Measurements from ENCODE around the gene SLC5A9. TPM values are rescaled to one million over a fixed set of nuclear protein-coding genes. Genes with fewer than 3 reads are reported as not detected.

The SLC5A9 gene
- total RNA-seq, 1 donor from 2014 or later = not detected

- H3K4me1 ChIP-seq (ENCODE audit: insufficient read depth, low read length) = no peaks in the 10 kb centered on the region
- peaks cover 16% of the 10 kb centered on the region for H3K4me1 Mint-ChIP-seq (ENCODE audit: low read depth, unreplicated experiment)
- no peaks in the 10 kb centered on the region for H4K20me1 ChIP-seq (ENCODE audit: insufficient read depth, low read length)
- no peak overlapping the region for H3K4me3 Mint-ChIP-seq (ENCODE audit: unreplicated experiment)
- H3K36me3 ChIP-seq (ENCODE audit: insufficient read depth, low read length) = no peaks in the 10 kb centered on the region
- H3K4me3 ChIP-seq (ENCODE audit: insufficient read depth, low read depth, low read length) = no peak overlapping the region
- H3K27ac ChIP-seq (ENCODE audit: low read depth, low read length) = no peak overlapping the region
- H2AFZ ChIP-seq (ENCODE audit: low read depth, low read length) = no peak overlapping the region
- no peaks in the 10 kb centered on the region for H3K36me3 Mint-ChIP-seq (ENCODE audit: low read depth, unreplicated experiment)
- no peaks in the 10 kb centered on the region for H3K9me3 ChIP-seq (ENCODE audit: insufficient read depth, low read depth, low read length)
- no peak overlapping the region for H3K27ac Mint-ChIP-seq (ENCODE audit: unreplicated experiment)
- peaks cover 6% of the 10 kb centered on the region for H3K27me3 Mint-ChIP-seq (ENCODE audit: low read depth, unreplicated experiment)
- TF ChIP-seq CTCF (IDR thresholded peaks at IDR 0.05; ENCODE audit: insufficient read depth, low read depth, low read length) (no peak), EZH2 (IDR thresholded peaks at IDR 0.05; ENCODE audit: insufficient read depth, low read length) (no peak)
- H3K9ac ChIP-seq (ENCODE audit: low read length) = no peak overlapping the region
- DNase-seq (ENCODE audit: low read depth) (no peak), FAIRE-seq (no peak)
- H3K4me2 ChIP-seq (ENCODE audit: low read length) = no peak overlapping the region
- peaks cover 4% of the 10 kb centered on the region for H3K9me3 Mint-ChIP-seq (ENCODE audit: unreplicated experiment)
- peaks cover 8% of the 10 kb centered on the region for H3K27me3 ChIP-seq (ENCODE audit: insufficient read depth, low read length)
- H3K79me2 ChIP-seq (ENCODE audit: insufficient read depth, low read length) = no peaks in the 10 kb centered on the region
Measured at GRCh38 chr1:48196237-48196636, 26.3 kb upstream of the SLC5A9 start.

DNA sequence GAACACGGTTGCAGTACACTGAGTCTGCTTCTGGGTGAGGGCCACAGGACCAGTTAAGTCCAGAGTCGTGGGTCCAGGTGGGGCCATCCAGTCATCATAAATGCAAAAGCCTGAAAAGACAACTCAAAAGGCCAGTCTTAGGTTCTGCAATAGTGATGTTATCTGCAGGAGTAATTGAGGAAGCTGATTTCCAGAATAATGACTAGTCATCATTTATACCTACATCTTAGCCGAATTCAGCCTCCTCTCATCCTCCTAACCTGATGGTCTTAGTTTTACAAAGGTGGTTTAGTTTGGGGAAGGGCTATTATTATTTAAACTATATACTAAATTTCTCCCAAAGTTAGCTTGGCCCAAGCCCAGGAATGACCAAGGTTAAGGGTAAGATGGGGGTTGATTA is 23.5 kb upstream of the SLC5A9 start:
- Mint-ChIP-seq H3K4me3 (ENCODE audit: unreplicated experiment) (no peak overlapping the region), H3K4me1 (ENCODE audit: low read depth, unreplicated experiment) (peaks cover 29% of the 10 kb centered on the region), H3K27ac (ENCODE audit: unreplicated experiment) (no peak overlapping the region), H3K27me3 (ENCODE audit: low read depth, unreplicated experiment) (peaks cover 4% of the 10 kb centered on the region), H3K36me3 (ENCODE audit: low read depth, unreplicated experiment) (no peaks in the 10 kb centered on the region), H3K9me3 (ENCODE audit: unreplicated experiment) (no peaks in the 10 kb centered on the region)
- DNase-seq (ENCODE audit: low read depth) (no peak), FAIRE-seq (no peak)
- no peak overlapping the region for H3K9ac ChIP-seq (ENCODE audit: low read length)
- no peak overlapping the region for H2AFZ ChIP-seq (ENCODE audit: low read depth, low read length)
- no peaks in the 10 kb centered on the region for H4K20me1 ChIP-seq (ENCODE audit: insufficient read depth, low read length)
- peaks cover 8% of the 10 kb centered on the region for H3K27me3 ChIP-seq (ENCODE audit: insufficient read depth, low read length)
- no peak overlapping the region for H3K27ac ChIP-seq (ENCODE audit: low read depth, low read length)
- H3K79me2 ChIP-seq (ENCODE audit: insufficient read depth, low read length) = no peaks in the 10 kb centered on the region
- no peak overlapping the region for H3K4me3 ChIP-seq (ENCODE audit: insufficient read depth, low read depth, low read length)
- no peak for TF ChIP-seq EZH2 (IDR thresholded peaks at IDR 0.05; ENCODE audit: insufficient read depth, low read length)
- TF ChIP-seq CTCF (IDR thresholded peaks at IDR 0.05; ENCODE audit: insufficient read depth, low read depth, low read length) = no peak
- no peaks in the 10 kb centered on the region for H3K36me3 ChIP-seq (ENCODE audit: insufficient read depth, low read length)
- H3K4me1 ChIP-seq (ENCODE audit: insufficient read depth, low read length) = peaks cover 7% of the 10 kb centered on the region
- H3K9me3 ChIP-seq (ENCODE audit: insufficient read depth, low read depth, low read length) = no peaks in the 10 kb centered on the region
- no peak overlapping the region for H3K4me2 ChIP-seq (ENCODE audit: low read length)

GRCh38 chr1:48200166-48200900 is 22.2 kb upstream of the SLC5A9 start:
- Histone ChIP-seq H3K27ac (ENCODE audit: low read depth, low read length) (no peak overlapping the region), H2AFZ (ENCODE audit: low read depth, low read length) (no peak overlapping the region), H3K9me3 (ENCODE audit: insufficient read depth, low read depth, low read length) (no peaks in the 10 kb centered on the region), H3K27me3 (ENCODE audit: insufficient read depth, low read length) (peaks cover 8% of the 10 kb centered on the region), H3K36me3 (ENCODE audit: insufficient read depth, low read length) (no peaks in the 10 kb centered on the region), H3K79me2 (ENCODE audit: insufficient read depth, low read length) (no peaks in the 10 kb centered on the region), H3K9ac (ENCODE audit: low read length) (no peak overlapping the region), H4K20me1 (ENCODE audit: insufficient read depth, low read length) (no peaks in the 10 kb centered on the region), H3K4me1 (ENCODE audit: insufficient read depth, low read length) (peaks cover 7% of the 10 kb centered on the region), H3K4me2 (ENCODE audit: low read length) (no peak overlapping the region), H3K4me3 (ENCODE audit: insufficient read depth, low read depth, low read length) (no peak overlapping the region)
- no peak overlapping the region for H3K4me3 Mint-ChIP-seq (ENCODE audit: unreplicated experiment)
- peaks cover 8% of the 10 kb centered on the region for H3K27me3 Mint-ChIP-seq (ENCODE audit: low read depth, unreplicated experiment)
- peak overlapping the region; percentile 62 for H3K27ac Mint-ChIP-seq (ENCODE audit: unreplicated experiment)
- H3K36me3 Mint-ChIP-seq (ENCODE audit: low read depth, unreplicated experiment) = no peaks in the 10 kb centered on the region
- TF ChIP-seq CTCF (IDR thresholded peaks at IDR 0.05; ENCODE audit: insufficient read depth, low read depth, low read length) (no peak), EZH2 (IDR thresholded peaks at IDR 0.05; ENCODE audit: insufficient read depth, low read length) (no peak)
- FAIRE-seq (no peak), DNase-seq (ENCODE audit: low read depth) (peak; percentile 23)
- peaks cover 29% of the 10 kb centered on the region for H3K4me1 Mint-ChIP-seq (ENCODE audit: low read depth, unreplicated experiment)
- no peaks in the 10 kb centered on the region for H3K9me3 Mint-ChIP-seq (ENCODE audit: unreplicated experiment)

Data from astrocyte (in vitro differentiated cells and primary cell).